ENCODE data around the gene MATCAP1. TPM values are rescaled to one million over a fixed set of nuclear protein-coding genes. Genes with fewer than 3 reads are reported as not detected.

MATCAP1 gene
- total RNA-seq: 10 to 100 TPM; 16.0 to 19.7 TPM
- 11.7 to 20.0 reads per million in 2 donors for total RNA-seq

DNA sequence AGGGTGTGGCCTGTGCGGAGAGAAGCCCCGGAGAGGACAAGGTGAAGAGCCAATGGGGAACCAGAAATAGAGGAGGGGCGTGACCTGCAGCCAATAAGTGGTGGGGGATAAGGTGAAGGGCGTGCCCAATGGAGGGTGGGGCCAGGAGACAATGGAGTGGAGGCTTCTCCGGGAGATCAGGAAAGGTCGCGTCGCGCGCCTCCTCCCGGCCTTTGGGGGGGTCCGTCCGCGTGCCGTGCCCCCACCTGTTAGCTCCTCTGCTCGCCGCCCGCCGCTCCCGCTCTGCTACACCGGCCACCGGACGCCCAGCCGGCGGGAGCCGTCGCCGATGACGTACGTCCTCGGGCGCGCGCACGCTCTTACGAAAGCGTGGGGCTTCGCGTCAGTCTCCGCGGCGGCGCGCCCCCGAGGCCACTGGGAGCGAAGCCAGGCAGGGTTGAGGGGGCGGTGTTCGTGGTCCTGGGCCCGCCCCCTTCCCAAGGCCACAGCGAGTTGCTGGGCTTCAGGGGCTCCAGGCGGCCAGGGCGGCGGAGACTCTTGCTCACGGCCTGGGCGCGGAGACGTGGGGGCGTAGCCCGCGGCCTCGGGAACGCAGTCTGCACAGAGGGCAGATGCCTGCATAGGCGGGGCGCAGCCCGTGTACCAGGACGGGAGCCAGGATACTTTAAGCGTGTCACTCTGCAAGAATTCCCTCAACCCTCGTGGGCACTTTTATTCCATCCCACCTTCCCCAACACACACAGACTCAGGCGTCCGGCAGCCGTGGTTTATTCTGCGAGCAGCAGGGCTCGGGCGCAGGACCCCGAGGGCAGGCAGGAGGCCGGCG lies at the start of gene MATCAP1:
Gene MATCAP1, minus strand, starts transcription at position 337 of the 826 bp plus-strand sequence. CDS start 3,353 bp downstream, outside the sequence.
- DNase-seq: peak; percentile 83 to 88 (median 87)
- Mint-ChIP-seq H3K27ac (no peak within 1 kb of the TSS), H3K27me3 (peaks cover 9% of the 10 kb centered on the region), H3K36me3 (ENCODE audit: low read depth) (no peaks in the 10 kb centered on the region), H3K4me3 (peak within 1 kb of the TSS; percentile 81), H3K4me1 (peaks cover 10% of the 10 kb centered on the region)
- H3K9me3 ChIP-seq (ENCODE audit: control insufficient read depth, low read length, poor library complexity, severe bottlenecking): no peaks in the 10 kb centered on the region
- peak; percentile 95 for ATAC-seq

DNA sequence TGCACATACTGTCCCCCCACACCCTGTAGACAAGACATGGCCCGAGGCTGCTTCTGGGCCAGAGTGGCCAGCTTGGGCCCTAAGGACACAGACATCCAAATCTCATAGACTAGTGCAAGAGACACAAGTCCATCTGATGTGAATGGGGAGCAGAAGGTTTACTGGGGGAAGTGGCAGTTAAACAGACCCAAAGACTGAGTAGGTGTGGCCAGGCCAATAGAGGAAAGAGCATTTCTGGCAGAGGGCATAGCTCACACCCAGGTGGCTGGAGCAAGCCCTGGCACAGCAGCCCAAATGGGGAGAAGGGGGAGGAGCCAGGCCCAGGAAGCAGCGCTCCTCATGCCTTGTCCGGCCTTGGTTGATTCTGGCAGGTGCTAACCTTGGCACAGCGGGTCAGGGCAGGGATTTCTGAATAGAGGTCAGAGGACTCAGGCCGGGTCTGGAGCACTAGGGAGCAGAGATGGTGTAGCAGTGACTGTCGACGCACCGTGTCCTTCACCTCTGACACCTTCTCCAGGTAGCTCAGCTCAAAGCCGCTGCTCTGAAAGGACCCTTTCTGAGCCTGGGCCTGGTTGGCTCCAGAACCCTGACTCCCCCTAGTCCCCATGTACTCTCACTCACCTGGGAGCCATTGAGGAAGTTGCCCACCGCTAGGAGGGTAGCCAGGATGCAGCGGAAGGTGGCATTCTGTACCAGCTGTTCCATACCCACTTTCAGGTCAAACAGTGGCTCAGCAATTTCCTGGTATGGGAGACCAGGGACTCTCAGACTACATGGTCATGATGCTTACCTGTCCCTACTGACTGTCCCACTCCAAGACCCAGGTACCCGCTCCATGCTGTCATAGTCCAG lies 47.3 kb upstream of the MATCAP1 start:
- DNase-seq (no peak), ATAC-seq (no peak)
- no peak overlapping the region for H3K4me3 Mint-ChIP-seq
- peaks cover 24% of the 10 kb centered on the region for H3K4me1 Mint-ChIP-seq
- H3K27me3 Mint-ChIP-seq: no peaks in the 10 kb centered on the region
- no peak overlapping the region for H3K27ac Mint-ChIP-seq
- H3K9me3 ChIP-seq (ENCODE audit: control insufficient read depth, low read length, poor library complexity, severe bottlenecking): no peaks in the 10 kb centered on the region
- peaks cover 3% of the 10 kb centered on the region for H3K36me3 Mint-ChIP-seq (ENCODE audit: low read depth)

DNA sequence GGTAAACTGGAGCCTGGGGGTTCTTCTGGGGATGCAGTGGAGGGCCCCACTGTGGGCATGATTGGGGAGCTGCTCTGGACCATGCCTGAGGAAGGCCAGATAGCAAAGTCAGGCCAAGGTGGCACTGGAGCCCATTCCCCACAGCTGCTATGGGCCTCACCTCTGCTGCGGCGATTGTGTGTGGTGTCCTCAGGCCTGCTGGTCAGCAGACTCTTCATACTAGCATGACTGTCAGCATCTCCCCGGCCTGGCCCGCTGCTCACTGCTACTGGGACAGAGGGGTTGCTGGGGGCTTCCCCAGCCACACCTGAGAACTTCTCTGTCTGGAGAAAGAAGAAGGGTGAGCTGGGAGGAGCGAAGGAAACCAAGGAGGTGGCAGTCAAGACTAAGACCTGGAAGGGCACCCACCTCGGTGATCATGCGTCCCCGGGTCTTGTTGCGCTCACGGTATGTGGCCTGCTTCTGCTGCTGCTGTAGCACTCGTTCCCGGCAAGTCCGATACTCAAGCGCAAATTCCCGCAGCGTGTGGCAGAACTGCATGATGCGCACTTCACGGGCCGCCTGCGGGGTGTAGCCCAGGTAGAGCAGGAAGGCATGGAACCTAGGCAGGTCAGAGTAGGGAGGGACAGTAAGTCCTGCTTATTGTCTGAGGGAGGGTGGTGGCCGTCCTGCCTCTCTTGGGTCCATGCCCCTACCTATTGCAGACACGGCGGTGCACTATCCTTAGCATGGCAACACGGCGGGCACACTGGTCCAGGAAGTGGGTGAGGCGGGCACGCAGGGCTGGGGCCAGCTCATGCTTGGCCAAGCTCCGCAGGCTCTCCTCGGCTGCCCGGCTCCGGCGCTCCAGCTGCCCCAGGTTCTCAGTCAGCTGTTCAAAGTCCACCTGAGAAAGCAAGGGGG lies 46.4 kb upstream of the MATCAP1 start:
- no peak for ATAC-seq

GRCh38 chr16:67228905-67229304 lies 45.1 kb upstream of the MATCAP1 start:
- H3K36me3 Mint-ChIP-seq (ENCODE audit: low read depth): peaks cover 2% of the 10 kb centered on the region
- peak overlapping the region; percentile 100 for H3K4me3 Mint-ChIP-seq
- no peaks in the 10 kb centered on the region for H3K9me3 ChIP-seq (ENCODE audit: control insufficient read depth, low read length, poor library complexity, severe bottlenecking)
- H3K4me1 Mint-ChIP-seq: peaks cover 42% of the 10 kb centered on the region
- H3K27me3 Mint-ChIP-seq: no peaks in the 10 kb centered on the region
- no peak overlapping the region for H3K27ac Mint-ChIP-seq
- ATAC-seq: no peak
- DNase-seq: no peak

More for the DNA sequence above, 46.4 kb upstream of the MATCAP1 start:
- DNase-seq: no peak
- H3K4me3 Mint-ChIP-seq: peak overlapping the region; percentile 33
- no peak overlapping the region for H3K27ac Mint-ChIP-seq
- no peaks in the 10 kb centered on the region for H3K9me3 ChIP-seq (ENCODE audit: control insufficient read depth, low read length, poor library complexity, severe bottlenecking)
- H3K27me3 Mint-ChIP-seq: no peaks in the 10 kb centered on the region
- H3K36me3 Mint-ChIP-seq (ENCODE audit: low read depth): peaks cover 2% of the 10 kb centered on the region
- peaks cover 31% of the 10 kb centered on the region for H3K4me1 Mint-ChIP-seq

DNA sequence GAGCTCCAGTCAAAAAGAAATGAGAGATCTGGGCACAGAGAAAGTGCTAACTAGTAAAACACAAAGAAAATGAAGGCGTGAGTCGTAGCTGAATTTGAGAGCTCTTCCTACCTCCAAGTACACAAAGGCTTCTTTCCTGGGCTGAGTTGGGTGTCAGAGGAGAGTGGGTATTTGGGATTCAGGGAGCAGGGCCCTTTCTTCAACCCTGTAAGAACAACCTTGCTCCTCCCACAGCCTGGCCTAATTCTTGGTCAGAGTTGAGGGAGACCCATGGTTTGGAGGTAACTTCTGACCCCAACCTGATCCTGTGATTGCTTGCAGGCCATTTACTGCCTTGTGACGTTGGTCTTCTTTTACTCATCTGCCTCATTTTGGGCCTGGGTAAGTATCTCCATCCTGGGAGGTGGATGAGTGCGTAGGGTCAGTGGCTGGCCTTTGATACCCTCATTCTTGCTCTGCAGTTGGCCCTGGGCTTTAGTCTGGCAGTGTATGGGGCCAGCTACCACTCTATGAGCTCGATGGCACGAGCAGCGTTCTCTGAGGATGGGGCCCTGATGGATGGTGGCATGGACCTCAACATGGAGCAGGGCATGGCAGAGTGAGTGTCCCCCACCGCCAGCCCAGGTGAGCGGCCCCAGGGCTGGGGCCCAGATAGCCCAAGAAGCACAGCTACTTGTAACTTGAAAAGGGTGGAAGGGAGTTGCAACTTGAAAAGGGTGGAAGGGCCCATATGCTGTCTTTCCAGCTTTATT lies 44.4 kb upstream of the MATCAP1 start:
- Mint-ChIP-seq H3K36me3 (ENCODE audit: low read depth) (peaks cover 2% of the 10 kb centered on the region), H3K4me3 (peak overlapping the region; percentile 100), H3K27ac (peak overlapping the region; percentile 99), H3K27me3 (no peaks in the 10 kb centered on the region), H3K4me1 (peaks cover 48% of the 10 kb centered on the region)
- no peaks in the 10 kb centered on the region for H3K9me3 ChIP-seq (ENCODE audit: control insufficient read depth, low read length, poor library complexity, severe bottlenecking)
- no peak for DNase-seq
- ATAC-seq: no peak

DNA sequence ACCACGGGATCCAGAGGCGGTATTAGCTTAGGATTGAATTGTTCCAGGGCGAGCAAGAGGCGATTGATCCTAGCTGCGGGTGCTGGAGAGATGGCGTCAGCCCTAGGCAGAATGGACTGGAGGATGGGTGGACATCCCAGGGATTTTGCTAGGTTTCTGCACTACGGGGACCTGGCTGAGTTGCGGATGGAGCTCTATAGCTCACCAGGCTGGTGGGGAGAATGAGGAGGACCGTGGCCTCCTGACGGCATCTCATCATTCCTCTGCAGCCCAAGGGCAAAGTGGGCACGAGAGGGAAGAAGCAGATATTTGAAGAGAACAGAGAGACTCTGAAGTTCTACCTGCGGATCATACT lies 43.8 kb upstream of the MATCAP1 start:
- Mint-ChIP-seq H3K36me3 (ENCODE audit: low read depth) (peaks cover 2% of the 10 kb centered on the region), H3K27ac (peak overlapping the region; percentile 99), H3K4me3 (peak overlapping the region; percentile 100), H3K27me3 (no peaks in the 10 kb centered on the region), H3K4me1 (peaks cover 50% of the 10 kb centered on the region)
- DNase-seq (no peak), ATAC-seq (no peak)
- H3K9me3 ChIP-seq (ENCODE audit: control insufficient read depth, low read length, poor library complexity, severe bottlenecking): no peaks in the 10 kb centered on the region

DNA sequence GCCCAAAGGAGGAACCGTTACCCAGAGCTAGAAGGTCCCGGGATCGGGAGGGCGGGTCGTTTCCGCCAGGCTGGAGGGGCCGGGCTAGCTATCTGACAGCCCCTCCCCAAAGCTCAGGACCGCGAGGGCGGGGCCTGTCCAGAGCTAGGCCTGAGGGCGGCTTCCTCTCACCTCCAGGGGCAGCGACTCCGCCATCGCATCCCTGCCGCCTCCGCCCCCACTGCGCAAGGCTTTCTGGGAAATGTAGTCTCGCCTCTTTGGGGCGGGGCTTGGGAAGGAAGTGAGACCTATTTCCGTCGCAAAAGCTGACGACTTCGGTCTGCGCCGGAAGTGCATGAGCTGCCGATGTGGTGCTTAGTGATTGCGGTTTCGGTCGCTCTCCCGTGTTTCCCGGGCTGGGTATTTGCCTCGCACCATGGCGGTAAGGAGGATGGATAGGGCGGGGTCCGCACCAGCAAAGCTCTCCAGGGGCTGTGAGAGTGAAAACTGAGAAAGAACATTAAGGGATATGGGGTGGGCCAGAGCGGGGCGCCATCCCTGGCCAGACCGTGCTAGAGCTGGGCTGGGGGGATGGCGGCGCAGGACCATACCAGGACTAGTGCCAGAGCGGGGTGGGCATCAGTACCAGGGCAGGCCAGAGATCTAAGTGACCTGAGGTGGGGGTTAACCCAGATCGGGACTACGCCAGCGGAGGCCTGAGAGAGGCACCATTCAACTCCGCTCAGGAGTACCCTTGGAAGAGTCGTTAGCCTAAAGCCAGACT lies 43.2 kb upstream of the MATCAP1 start, which contains the start of gene TMEM208:
Gene TMEM208, plus strand, starts transcription at position 327 of the 763 bp plus-strand sequence. Its CDS starts 89 bp downstream, at position 416.
- Mint-ChIP-seq H3K4me1 (peaks cover 50% of the 10 kb centered on the region), H3K36me3 (ENCODE audit: low read depth) (peaks cover 2% of the 10 kb centered on the region)
- no peaks in the 10 kb centered on the region for H3K9me3 ChIP-seq (ENCODE audit: control insufficient read depth, low read length, poor library complexity, severe bottlenecking)

DNA sequence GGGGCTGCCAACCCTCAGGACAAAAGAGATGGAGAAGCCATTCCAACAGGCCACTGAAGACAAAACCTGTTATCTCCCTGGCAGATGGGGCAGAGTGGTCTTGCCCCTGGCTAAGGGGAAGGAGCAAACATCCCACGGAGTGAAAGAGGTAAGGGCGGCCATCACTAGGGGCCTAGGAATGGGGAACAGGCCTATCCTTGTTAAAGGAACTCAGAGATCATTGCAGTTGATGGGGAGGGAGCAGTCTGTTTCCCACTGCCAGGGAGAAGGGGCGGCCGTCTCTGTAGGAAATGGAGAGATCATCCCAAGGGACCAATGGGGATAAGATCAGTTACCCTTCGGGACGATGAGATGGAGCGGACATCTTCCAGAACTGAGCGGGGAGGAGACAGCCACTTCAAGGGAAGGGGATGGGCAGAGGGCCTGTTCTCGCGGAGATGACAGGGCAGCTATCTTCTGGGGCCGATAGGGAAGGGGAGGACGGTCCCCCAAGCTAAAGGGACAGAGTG lies 42.6 kb upstream of the MATCAP1 start:
- Mint-ChIP-seq H3K27me3 (no peaks in the 10 kb centered on the region), H3K4me3 (peak overlapping the region; percentile 100), H3K4me1 (peaks cover 50% of the 10 kb centered on the region), H3K27ac (peak overlapping the region; percentile 99), H3K36me3 (ENCODE audit: low read depth) (peaks cover 2% of the 10 kb centered on the region)
- no peak for ATAC-seq
- DNase-seq: no peak
- no peaks in the 10 kb centered on the region for H3K9me3 ChIP-seq (ENCODE audit: control insufficient read depth, low read length, poor library complexity, severe bottlenecking)

More for the DNA sequence above, 43.2 kb upstream of the MATCAP1 start, which contains the start of gene TMEM208:
- ATAC-seq: peak; percentile 97
- Mint-ChIP-seq H3K27ac (peak within 1 kb of the TSS; percentile 99), H3K4me3 (peak within 1 kb of the TSS; percentile 100), H3K27me3 (no peaks in the 10 kb centered on the region)
- DNase-seq: peak; percentile 91 to 97 (median 95)

DNA sequence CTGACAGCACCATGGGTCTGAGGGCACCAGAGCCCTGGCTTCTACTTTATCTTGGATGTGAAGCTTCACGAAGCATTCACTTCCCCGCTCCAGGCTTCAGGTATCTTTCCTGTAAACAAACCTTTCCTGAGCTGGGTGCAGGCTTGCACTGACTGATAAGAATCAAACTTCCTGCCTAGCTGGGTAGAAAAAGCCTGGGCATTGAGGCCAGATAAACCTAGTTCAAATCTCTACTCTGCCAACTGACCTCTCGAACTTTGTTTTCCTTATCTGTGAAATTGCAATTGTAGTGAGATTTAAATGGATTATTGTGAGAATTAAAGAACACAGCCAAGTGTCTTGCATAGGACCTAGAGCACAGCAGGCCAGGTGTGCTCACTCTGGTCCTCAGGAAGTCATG lies 40.2 kb upstream of the MATCAP1 start:
- Mint-ChIP-seq H3K36me3 (ENCODE audit: low read depth) (peaks cover 5% of the 10 kb centered on the region), H3K27ac (peak overlapping the region; percentile 87), H3K4me3 (peak overlapping the region; percentile 43), H3K4me1 (peaks cover 50% of the 10 kb centered on the region), H3K27me3 (no peaks in the 10 kb centered on the region)
- no peaks in the 10 kb centered on the region for H3K9me3 ChIP-seq (ENCODE audit: control insufficient read depth, low read length, poor library complexity, severe bottlenecking)
- DNase-seq (no peak), ATAC-seq (no peak)

DNA sequence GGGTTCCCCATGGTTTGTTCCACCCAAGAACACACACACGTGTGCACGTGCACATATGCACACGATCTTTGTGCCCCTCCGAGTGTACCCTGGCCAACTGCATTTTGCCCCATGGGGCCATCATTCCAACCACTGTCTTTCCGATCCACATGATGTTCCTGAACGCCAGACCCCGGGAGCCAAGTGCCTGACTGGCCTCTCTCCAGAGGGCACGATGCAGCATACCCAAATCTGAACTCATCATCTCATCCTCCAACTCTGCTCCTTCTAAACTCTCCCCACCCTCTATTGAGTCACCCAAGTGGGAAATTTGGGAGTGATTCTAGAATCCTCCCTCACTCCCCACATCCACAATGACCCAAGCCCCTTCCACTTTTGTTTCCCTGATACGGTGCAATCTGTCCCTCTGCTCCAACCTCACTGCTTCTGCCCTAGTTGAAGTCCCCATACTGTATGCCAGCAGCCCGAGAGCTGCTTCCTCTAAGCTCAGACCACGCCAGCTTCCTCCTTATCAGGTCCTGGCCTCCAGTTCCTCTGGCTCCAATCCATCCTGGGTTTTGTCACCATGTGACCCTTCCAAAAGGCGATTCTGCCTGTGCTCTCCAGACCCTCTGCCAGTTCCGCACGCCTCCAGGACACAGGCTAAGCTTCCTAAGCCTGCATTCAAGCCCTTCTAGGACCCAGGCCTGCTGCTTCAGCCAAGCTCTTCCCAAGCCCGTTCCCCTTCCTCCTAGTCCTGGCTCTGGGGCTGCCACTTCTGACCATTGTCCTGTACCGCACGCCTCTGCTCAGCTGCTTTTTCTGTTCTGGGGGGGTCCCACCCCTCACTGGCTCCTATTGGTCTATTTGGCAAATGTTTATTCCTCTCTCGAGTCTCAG lies 33.1 kb upstream of the MATCAP1 start:
- H3K9me3 ChIP-seq (ENCODE audit: control insufficient read depth, low read length, poor library complexity, severe bottlenecking): no peaks in the 10 kb centered on the region
- DNase-seq: no peak
- Mint-ChIP-seq H3K36me3 (ENCODE audit: low read depth) (peaks cover 5% of the 10 kb centered on the region), H3K27ac (peak overlapping the region; percentile 56), H3K4me1 (peaks cover 17% of the 10 kb centered on the region), H3K27me3 (no peaks in the 10 kb centered on the region), H3K4me3 (no peak overlapping the region)
- ATAC-seq: no peak

DNA sequence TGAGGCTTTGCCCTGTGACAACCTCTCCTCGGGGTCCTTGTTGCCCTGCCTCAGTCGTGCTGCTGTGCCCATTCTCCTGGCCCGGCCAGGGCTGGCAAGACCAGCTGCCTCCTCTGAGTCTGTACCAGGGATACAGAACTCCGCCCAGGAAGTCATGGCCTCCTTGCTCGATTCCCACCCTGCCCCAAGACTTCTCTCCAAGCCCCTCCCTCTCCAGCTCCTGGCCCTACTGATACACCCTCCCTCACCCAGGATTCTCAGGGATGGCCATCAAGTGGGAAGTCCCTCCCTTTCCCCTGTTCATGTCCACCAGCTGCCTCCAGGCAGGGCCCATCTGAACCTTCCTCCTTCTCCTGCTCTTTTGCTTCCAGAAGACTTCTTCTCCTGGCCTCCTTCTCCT lies 31.9 kb upstream of the MATCAP1 start:
- no peak for ATAC-seq
- no peak for DNase-seq
- no peaks in the 10 kb centered on the region for H3K27me3 Mint-ChIP-seq
- H3K4me3 Mint-ChIP-seq: no peak overlapping the region
- H3K27ac Mint-ChIP-seq: no peak overlapping the region
- peaks cover 5% of the 10 kb centered on the region for H3K36me3 Mint-ChIP-seq (ENCODE audit: low read depth)
- no peaks in the 10 kb centered on the region for H3K9me3 ChIP-seq (ENCODE audit: control insufficient read depth, low read length, poor library complexity, severe bottlenecking)
- H3K4me1 Mint-ChIP-seq: peaks cover 15% of the 10 kb centered on the region

Data from T-helper 17 cell (primary cell).